ENCODE data around the gene OR2L13. TPM values are rescaled to one million over a fixed set of nuclear protein-coding genes. Genes with fewer than 3 reads are reported as not detected.

The OR2L13 gene
- total RNA-seq, 1 experiment from 2014 or later: not detected

GRCh38 chr1:248098529-248098928 is 3.5 kb downstream of the OR2L13 start:
- TF ChIP-seq ATF3 (IDR thresholded peaks at IDR 0.05) (no peak), ZFX (IDR thresholded peaks at IDR 0.05) (no peak), POLR2AphosphoS5 (IDR thresholded peaks at IDR 0.05; ENCODE audit: low read depth, low read length) (no peak), CTCF (IDR thresholded peaks at IDR 0.05 in 2 of 3, conservative IDR thresholded peaks at IDR 0.05 in 1 of 3; ENCODE audit: borderline replicate concordance in 1 of 3, insufficient read depth in 1 of 3, low read depth in 2 of 3, low read length in 2 of 3) (no peak), MAX (IDR thresholded peaks at IDR 0.05) (no peak), ZBTB33 (IDR thresholded peaks at IDR 0.05; ENCODE audit: extremely low read depth, insufficient replicate concordance, low read length) (no peak), FOSL1 (IDR thresholded peaks at IDR 0.05; ENCODE audit: low read depth) (no peak), SIN3A (IDR thresholded peaks at IDR 0.05; ENCODE audit: low read depth) (no peak), JUND (IDR thresholded peaks at IDR 0.05) (no peak), ELF1 (IDR thresholded peaks at IDR 0.05; ENCODE audit: borderline replicate concordance, low read depth) (no peak), TCF7L2 (IDR thresholded peaks at IDR 0.05; ENCODE audit: borderline replicate concordance, extremely low read depth, insufficient read depth, insufficient read length) (no peak), CBX3 (IDR thresholded peaks at IDR 0.05; ENCODE audit: low read depth) (no peak), POLR2A (IDR thresholded peaks at IDR 0.05; ENCODE audit: borderline replicate concordance, extremely low read depth, insufficient read depth, insufficient read length) (no peak), EZH2 (IDR thresholded peaks at IDR 0.05) (no peak), ZNF274 (IDR thresholded peaks at IDR 0.05; ENCODE audit: low read depth, low read length) (no peak), SRF (IDR thresholded peaks at IDR 0.05; ENCODE audit: low read depth) (no peak), REST (IDR thresholded peaks at IDR 0.05; ENCODE audit: low read depth) (no peak)
- no peaks in the 10 kb centered on the region for H3K9me2 ChIP-seq (ENCODE audit: insufficient read depth)
- no TSS peak for BruUV-seq (replicated peaks)
- no peak overlapping the region for H3K4me3 ChIP-seq (replicated peaks in 1 of 2; ENCODE audit: low read depth in 1 of 2, low read length in 2 of 2)
- H3K27ac ChIP-seq (ENCODE audit: low read depth, low read length): no peak overlapping the region
- no peak overlapping the region for H3K9ac ChIP-seq (ENCODE audit: low read length)
- POLR2A ChIA-PET: no interaction called here
- no peak overlapping the region for H3K4me2 ChIP-seq (ENCODE audit: low read length)
- RAD21 ChIA-PET (ENCODE audit: low non-redundant PET in 1 of 2, low total read pairs in 2 of 2, uncharacterized antibody in 2 of 2, unreplicated experiment in 2 of 2): no interaction called here
- peaks cover 16 to 17% of the 10 kb centered on the region in 2 experiments; a peak in 2 of 4 replicates for H3K9me3 ChIP-seq (ENCODE audit: control insufficient read depth in 1 of 2, insufficient read depth in 1 of 2, low read depth in 1 of 2, low read length in 2 of 2)
- H3K36me3 ChIP-seq (ENCODE audit: control insufficient read depth in 1 of 2, insufficient read depth in 2 of 2, low read length in 2 of 2): no peaks in the 10 kb centered on the region
- CTCF ChIA-PET: no interaction called here
- intact Hi-C loops (cut with micrococcal nuclease): loop anchor here (10.0 kb wide), 1 partner anchor 56 kb away; no protein-coding TSS in a partner anchor
- no peaks in the 10 kb centered on the region for H3K27me3 ChIP-seq (ENCODE audit: insufficient read depth, low read length)
- DNase-seq (ENCODE audit: low read depth, low spot score): no peak
- ATAC-seq: no peak
- no peaks in the 10 kb centered on the region for H3K4me1 ChIP-seq (ENCODE audit: control insufficient read depth in 1 of 2, insufficient read depth in 2 of 2, low read length in 2 of 2)
- H4K20me1 ChIP-seq (ENCODE audit: insufficient read depth): no peaks in the 10 kb centered on the region
- H3K79me2 ChIP-seq (ENCODE audit: insufficient read depth, low read length): no peaks in the 10 kb centered on the region
- H2AFZ ChIP-seq (ENCODE audit: low read depth, low read length, poor library complexity, severe bottlenecking): no peak overlapping the region
